OCI-LY1 (cell line): Measurements from ENCODE around the gene GRHL1.

Experiments
- H2AFZ ChIP-seq: fragments of 200-600 bp; sonication (generic), shearing (Covaris generic); 2 replicates; pipeline ENCODE4 v1.6.0; 2014; ENCODE audit warnings: antibody characterized with exemption, mild to moderate bottlenecking, low read length
- H3F3A ChIP-seq: fragments of 200-600 bp; sonication (generic), shearing (Covaris generic); 2 replicates; pipeline ENCODE4 v1.6.0; 2014; ENCODE audit warnings: mild to moderate bottlenecking, antibody characterized with exemption, low read length, moderate library complexity; ENCODE audit not compliant: insufficient read depth
- H3K27ac ChIP-seq: fragments of 200-600 bp; sonication (generic); 2 replicates; pipeline ENCODE4 v1.5.1; 2014; ENCODE audit warnings: low read length, mixed run types, mild to moderate bottlenecking, low read depth; ENCODE audit not compliant: poor library complexity, severe bottlenecking
- H3K27me3 ChIP-seq: fragments of 200-600 bp; sonication (generic); 2 replicates; pipeline ENCODE4 v1.6.0; 2014; ENCODE audit warnings: antibody characterized with exemption, mild to moderate bottlenecking, low read length, moderate library complexity; ENCODE audit not compliant: insufficient read depth
- H3K36me3 ChIP-seq: fragments of 200-600 bp; sonication (generic); 2 replicates; pipeline ENCODE4 v1.6.1; 2014; ENCODE audit warnings: mild to moderate bottlenecking, antibody characterized with exemption, low read length, moderate library complexity, mixed read lengths; ENCODE audit not compliant: insufficient read depth
- H3K4me1 ChIP-seq: fragments of 200-600 bp; sonication (generic); 2 replicates; pipeline ENCODE4 v1.5.1; 2014; ENCODE audit warnings: mild to moderate bottlenecking, low read length, moderate library complexity; ENCODE audit not compliant: insufficient read depth, severe bottlenecking
- H3K4me2 ChIP-seq: fragments of 200-600 bp; sonication (generic), shearing (Covaris generic); 2 replicates; pipeline ENCODE4 v1.6.1; 2014; ENCODE audit warnings: low read length
- H3K4me3 ChIP-seq: fragments of 200-600 bp; sonication (generic); 2 replicates; pipeline ENCODE4 v1.5.1; 2014; ENCODE audit warnings: low read length, low read depth, mild to moderate bottlenecking, mixed read lengths; ENCODE audit not compliant: poor library complexity, severe bottlenecking
- H3K79me2 ChIP-seq: fragments of 200-600 bp; shearing (Covaris generic); 2 replicates; pipeline ENCODE4 v1.6.1; 2016; ENCODE audit warnings: mixed run types, low read length, mixed read lengths; ENCODE audit not compliant: insufficient read depth
- H3K9ac ChIP-seq: fragments of 200-600 bp; sonication (generic), shearing (Covaris generic); 2 replicates; pipeline ENCODE4 v1.6.1; 2014; ENCODE audit warnings: mild to moderate bottlenecking, low read length, mixed read lengths
- H3K9me2 ChIP-seq: fragments of 200-600 bp; sonication (generic), shearing (Covaris generic); 2 replicates; pipeline ENCODE4 v1.6.1; 2014; ENCODE audit warnings: low read depth, mild to moderate bottlenecking, low read length, mixed read lengths
- H3K9me3 ChIP-seq: fragments of 200-600 bp; shearing (Covaris generic); 2 replicates; pipeline ENCODE4 v1.6.1; 2014; ENCODE audit warnings: low read length, mixed read lengths
- H4K20me1 ChIP-seq: fragments of 200-600 bp; sonication (generic), shearing (Covaris generic); 2 replicates; pipeline ENCODE4 v1.6.0; 2016; ENCODE audit warnings: mild to moderate bottlenecking, low read length; ENCODE audit not compliant: insufficient read depth
- CTCF ChIP-seq: fragments of 200-600 bp; sonication (generic), shearing (Covaris generic); IDR thresholded peaks from 2 replicates; pipeline ENCODE4 v1.5.1; 2017; ENCODE audit warnings: mild to moderate bottlenecking, antibody characterized with exemption, low read length, moderate library complexity, mixed read lengths
- EZH2 ChIP-seq: fragments of 200-600 bp; sonication (generic), shearing (Covaris generic); IDR thresholded peaks from 2 replicates; pipeline ENCODE4 v1.8.0; 2017; ENCODE audit warnings: borderline replicate concordance, mixed run types, mild to moderate bottlenecking, antibody characterized with exemption, low read length, moderate library complexity, mixed read lengths

Gene GRHL1

GRCh38 chr2:9993488-9994165 is 42.1 kb downstream of the GRHL1 start:
- no peaks in the 10 kb centered on the region for H3F3A ChIP-seq
- H3K4me1 ChIP-seq: no peaks in the 10 kb centered on the region
- H3K9me2 ChIP-seq: no peaks in the 10 kb centered on the region
- no peak overlapping the region for H3K27ac ChIP-seq
- H4K20me1 ChIP-seq: no peaks in the 10 kb centered on the region
- no peaks in the 10 kb centered on the region for H3K79me2 ChIP-seq
- H3K4me3 ChIP-seq: no peak overlapping the region
- H3K36me3 ChIP-seq: peaks cover 11% of the 10 kb centered on the region; the same call in 1 of the 2 replicates
- no peaks in the 10 kb centered on the region for H3K27me3 ChIP-seq
- TF ChIP-seq EZH2 (no peak), CTCF (no peak)
- no peaks in the 10 kb centered on the region for H3K9me3 ChIP-seq
- H3K4me2 ChIP-seq: no peak overlapping the region
- H2AFZ ChIP-seq: no peak overlapping the region
- no peak overlapping the region for H3K9ac ChIP-seq

- Histone ChIP-seq H3K27me3 (no peaks in the 10 kb centered on the region), H3K4me2 (no peak overlapping the region), H3K36me3 (peaks cover 18% of the 10 kb centered on the region; the same call in 1 of the 2 replicates), H4K20me1 (no peaks in the 10 kb centered on the region), H3K79me2 (no peaks in the 10 kb centered on the region), H3K9me3 (no peaks in the 10 kb centered on the region), H2AFZ (no peak overlapping the region), H3K4me1 (no peaks in the 10 kb centered on the region), H3K9me2 (no peaks in the 10 kb centered on the region), H3K9ac (no peak overlapping the region), H3K4me3 (no peak overlapping the region), H3F3A (no peaks in the 10 kb centered on the region), H3K27ac (no peak overlapping the region)
- TF ChIP-seq CTCF (no peak), EZH2 (no peak)
These were observed 43.0 kb downstream of the GRHL1 start for GRCh38 chr2:9994462-9994861.

- no peaks in the 10 kb centered on the region for H3K4me1 ChIP-seq
These were observed 43.6 kb downstream of the GRHL1 start for GRCh38 chr2:9995059-9995458.

More at GRCh38 chr2:9995059-9995458, 43.6 kb downstream of the GRHL1 start:
- Histone ChIP-seq H3K27me3 (no peaks in the 10 kb centered on the region), H3K36me3 (peaks cover 18% of the 10 kb centered on the region; the same call in 1 of the 2 replicates), H3K9ac (no peak overlapping the region), H3K4me3 (no peak overlapping the region), H3K27ac (no peak overlapping the region), H3K79me2 (no peaks in the 10 kb centered on the region), H3K4me2 (no peak overlapping the region), H3K9me3 (no peaks in the 10 kb centered on the region), H4K20me1 (no peaks in the 10 kb centered on the region), H2AFZ (no peak overlapping the region), H3K9me2 (no peaks in the 10 kb centered on the region), H3F3A (no peaks in the 10 kb centered on the region)
- TF ChIP-seq CTCF (no peak), EZH2 (no peak)
